Stimulated activated CD4-positive, alpha-beta T cell treated with anti-CD3 and anti-CD28 coated beads, Interleukin-12 subunit alpha, Interleukin-12 subunit beta, amount 100 ng/mL, for 24 hours (primary cell): ENCODE data around the gene DNAAF8.
"Not testable (repeated sequence)": the region's sequence is repeated elsewhere in the genome, so short reads cannot be mapped to it uniquely, and the experiment has no call there.

Experiments
- DNase-seq, 2 experiments: peaks; one replicate each; pipeline ENCODE4 v3.0.0-alpha.2; 2020; ENCODE audit warnings: low read depth in 2 of 2

The DNAAF8 gene

DNA sequence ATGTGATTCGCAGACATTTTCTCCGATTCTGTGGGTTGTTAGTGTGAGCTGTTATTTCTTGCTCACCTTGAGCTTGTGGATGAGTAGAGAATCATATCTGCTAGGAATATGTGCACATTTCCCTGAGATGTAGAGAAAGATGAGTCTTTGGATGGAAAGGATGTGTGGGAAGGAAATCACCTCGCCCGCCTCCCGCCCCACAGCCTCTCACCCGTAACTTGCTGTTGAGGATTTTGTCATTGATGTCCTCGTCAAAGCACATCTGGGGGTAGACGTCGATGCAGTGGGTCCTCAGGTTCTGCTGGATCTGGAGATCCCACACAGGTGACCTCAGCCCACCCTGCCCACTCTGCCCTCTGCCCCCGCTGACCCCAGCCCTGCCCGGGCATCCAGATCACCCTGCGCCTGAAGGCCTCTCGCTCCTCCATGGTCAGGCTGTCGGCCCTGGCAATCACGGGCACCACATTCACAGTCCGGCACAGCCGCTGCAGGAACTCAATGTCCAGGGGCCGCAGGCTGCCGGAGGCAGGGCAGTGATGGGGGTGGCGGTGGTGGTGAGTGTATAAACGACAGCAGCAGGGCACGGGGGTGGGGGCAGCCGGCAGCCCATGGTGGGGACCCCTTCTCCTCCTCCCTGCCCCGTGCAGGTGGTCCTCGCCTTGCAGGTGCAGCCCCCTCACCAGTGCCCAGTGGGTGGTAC is 49.1 kb downstream of the DNAAF8 start:
- no peak for DNase-seq

DNA sequence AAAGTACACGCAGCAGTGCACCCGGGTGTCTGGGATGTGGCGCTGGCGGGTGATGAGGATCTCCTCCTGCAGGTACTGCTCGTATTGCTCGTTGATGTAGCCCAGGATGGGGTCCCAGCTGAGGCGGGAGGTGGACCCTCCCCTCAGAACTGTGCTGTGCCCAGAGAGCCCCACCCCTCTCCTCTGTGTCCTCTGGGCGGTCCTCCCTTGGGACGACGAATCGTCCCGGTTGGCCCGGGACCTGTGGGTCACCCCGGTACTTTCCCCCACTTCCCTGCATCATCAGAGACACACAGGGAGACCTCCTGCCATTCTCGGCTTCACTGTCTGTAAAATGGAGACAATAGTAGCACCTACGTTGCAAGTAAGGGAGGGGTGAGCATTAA is 49.6 kb downstream of the DNAAF8 start:
- no peak for DNase-seq

DNA sequence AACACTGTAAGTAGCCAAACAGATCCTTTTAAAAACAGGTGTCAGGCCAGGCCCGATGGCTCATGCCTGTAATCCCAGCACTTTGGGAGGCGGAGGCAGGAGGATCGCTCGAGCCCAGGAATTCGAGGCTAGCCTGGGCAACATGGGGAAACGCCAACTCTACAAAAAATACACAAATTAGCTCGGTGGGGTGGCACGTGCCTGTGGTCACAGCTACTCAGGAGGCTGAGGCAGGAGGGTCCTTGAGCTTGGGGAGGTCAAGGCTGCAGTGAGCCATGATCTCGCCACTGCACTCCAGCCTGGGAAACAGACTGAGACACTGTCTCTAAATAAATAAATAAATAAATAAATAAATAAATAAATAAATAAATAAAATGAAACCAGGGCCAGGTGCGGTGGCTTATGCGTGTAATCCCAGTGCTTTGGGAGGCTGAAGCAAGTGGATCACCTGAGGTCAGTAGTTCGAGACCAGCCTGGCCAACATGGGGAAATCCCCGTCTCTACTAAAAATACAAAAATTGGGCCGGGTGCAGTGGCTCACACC is 50.2 kb downstream of the DNAAF8 start:
- not testable (repeated sequence) for DNase-seq

DNA sequence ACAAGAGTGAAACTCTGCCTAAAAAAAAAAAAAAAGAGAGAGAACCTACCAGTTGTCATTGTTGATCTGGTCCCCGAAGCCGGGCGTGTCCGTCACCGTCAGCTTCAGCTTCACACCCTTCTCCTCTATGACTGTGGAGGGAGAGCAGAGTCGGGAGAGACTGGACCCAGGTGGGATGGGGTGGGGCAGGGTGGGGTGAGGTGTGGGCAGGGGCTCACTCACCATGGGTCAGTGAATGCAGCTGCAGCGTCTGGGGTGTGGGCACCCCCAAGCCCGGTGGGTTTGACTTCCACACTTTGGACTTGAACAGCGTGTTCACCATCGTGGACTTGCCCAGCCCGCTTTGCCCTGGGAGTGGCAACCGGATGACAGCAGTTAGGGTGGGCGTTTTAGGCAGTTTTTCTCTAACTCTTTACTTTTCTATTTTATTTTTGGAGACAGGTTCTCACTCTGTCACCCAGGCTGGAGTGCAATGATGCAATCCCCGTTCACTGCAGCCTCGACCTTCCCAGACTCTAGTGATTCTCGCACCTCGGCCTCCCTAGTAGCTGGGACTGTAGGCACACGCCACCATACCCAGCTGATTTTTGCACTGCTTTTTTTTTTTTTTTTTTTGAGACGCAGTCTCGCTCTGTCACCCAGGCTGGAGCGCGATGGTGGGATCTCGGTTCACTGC is 51.6 kb downstream of the DNAAF8 start:
- DNase-seq: no peak

DNA sequence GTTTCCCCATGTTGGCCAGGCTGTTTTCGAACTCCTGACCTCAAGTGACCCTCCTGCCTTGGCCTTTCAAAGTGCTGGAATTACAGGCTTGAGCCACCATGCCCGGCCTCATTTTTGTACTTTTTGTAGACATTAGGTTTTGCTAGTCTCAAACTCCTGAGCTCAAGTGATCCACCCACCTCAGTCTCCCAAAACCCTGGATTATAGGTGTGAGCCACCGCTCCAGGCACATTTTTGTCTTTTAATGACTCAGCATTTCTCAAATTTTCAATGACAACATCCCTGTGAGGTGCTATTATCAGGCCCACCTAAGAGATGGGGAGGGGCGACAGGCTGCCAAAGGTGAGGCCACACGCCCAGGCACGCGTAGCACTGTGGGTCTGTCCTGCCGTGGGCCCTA is 52.7 kb downstream of the DNAAF8 start:
- DNase-seq: no peak

DNA sequence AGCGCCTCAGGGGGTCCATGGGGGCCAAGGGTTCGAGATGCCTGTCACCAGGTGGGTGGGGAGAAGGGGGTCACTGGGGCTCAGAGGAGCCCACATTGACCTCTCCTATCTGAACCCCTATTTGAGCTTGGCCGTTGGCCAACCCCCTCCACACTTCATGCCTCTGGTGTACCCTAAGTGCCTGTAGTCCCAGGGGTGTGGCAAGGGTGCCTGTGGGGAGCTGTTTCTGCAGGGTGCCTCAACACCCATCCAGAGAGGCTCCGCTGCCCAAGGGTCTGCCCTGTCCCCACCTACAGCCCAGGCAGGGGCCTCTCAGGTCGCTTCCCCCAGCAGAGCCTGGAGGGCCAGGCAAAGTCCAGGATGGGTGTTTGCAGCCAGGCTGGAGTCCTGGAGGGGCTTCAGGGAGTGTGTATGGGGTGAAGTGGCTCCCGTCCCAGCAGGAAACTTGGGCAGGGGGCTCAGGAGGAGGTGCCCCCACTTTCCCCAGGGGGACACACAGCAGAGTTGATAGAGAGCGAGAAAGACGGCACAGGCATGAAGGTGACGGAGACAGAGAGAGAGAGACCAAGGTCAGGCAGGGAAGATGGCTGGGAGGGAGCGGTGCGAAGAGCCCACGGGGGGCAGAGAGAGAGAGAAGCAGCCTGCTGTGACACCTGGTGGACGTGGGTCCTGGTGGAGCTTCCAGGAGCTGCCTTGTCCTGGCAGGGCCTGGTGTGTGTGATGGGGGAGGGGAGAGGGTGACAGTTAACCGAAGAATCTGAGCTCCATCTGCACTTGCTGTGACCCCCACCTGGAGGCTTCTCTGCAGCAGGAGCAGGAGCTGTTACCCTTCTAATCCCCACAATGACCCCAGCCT is 53.5 kb downstream of the DNAAF8 start, which contains the start of gene SEPTIN12:
Gene SEPTIN12, minus strand, starts transcription at position 719 of the 856 bp plus-strand sequence. Its CDS starts 700 bp downstream, at position 19.
- DNase-seq: no peak

DNA sequence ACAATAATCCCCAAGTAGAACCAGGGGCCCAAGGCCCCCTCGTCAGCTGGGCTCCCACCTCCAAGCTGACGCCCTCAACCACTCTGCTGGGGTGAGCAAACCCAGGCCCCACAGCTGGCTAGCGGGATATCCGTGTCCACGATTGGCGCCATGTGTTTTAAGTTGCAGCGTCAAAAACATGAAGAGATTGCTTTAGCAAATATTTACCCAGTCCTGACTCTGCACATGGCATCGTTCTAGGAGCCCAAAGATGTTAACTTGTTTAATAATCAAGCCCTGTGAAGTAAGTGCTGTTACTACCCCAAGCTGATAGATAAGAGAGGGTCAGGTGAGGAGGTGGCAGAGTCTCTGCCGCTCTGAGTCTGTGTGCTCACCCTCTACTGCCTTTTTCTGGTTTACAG is 54.2 kb downstream of the DNAAF8 start:
- no peak for DNase-seq

DNA sequence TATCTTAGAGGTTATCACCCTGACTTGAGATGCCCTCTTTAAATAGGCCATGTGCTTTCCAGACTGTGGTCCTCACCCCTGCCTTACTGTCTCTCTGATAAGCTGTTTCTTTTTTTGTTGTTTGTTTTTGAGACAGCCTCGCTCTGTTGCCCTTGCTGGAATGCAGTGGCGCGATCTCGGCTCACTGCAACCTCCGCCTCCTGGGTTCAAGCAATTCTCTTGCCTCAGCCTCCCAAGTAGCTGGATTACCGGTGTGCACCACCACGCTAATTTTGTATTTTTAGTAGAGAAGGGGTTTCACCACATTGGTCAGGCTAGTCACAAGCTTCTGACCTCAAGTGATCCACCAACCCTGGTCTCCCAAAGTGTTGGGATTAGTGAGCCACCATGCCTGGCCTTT is 54.6 kb downstream of the DNAAF8 start:
- DNase-seq: no peak

DNA sequence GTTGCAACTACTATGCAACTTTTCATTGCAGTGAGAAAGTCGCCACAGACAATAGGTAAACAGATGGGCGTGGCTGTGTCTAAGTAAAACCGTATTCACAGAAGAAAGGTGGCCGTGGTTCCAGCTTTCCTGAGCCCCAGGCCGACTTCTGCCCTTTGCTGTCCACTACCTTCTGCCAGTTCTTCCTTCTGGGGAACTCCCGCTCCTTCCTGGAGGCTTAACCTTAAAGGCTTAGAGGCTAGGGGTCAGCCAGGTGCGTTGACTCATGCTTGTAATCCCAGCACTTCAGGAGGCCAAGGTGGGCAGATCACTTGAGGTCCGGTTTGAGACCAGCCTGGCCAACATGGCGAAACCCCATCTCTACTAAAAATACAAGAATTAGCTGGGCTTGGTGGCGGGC is 55.9 kb downstream of the DNAAF8 start:
- DNase-seq: no peak

DNA sequence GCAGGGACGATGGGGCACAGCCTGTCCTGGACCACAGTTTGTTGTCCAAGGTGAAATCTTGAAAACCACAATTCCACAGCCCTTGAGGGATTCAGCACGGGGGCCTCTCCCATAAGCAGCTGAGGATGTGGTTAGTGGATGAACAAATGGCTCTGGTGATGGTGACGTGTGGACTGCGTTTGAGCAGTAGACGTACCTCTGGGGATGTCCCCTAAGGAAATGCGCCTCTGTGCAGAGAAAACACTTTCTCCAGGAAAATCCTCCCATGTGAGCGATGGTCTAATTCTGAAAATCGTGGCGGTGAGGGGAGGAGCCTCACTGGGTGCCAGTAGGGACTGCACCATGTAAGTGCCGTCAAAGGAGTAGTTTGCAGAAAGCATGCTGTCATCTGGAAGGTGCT is 56.5 kb downstream of the DNAAF8 start:
- DNase-seq: no peak

DNA sequence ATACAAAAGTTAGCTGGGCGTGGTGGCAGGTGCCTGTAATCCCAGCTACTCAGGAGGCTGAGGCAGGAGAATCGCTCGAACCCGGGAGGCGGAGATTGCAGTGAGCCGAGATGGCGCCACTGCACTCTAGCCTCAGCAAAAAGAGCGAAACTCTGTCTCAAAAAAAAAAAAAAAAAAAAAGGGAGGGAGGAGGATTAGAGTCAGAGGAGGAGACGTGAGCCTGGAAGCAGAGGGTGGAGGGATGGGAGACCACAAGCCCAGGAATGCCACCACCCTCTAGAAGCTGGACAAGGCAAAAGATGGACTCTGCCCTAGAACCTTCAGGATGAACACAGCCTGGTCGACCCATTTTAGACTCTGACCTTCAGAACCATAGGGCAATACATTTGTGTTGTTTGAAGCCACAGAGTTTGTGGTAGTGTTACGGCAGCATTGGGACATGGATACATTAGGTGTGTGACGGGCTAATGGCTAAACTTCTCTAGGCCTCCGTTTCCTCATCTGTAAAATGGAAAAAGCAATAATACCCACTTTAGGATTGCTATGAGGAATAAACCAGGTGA is 58.7 kb downstream of the DNAAF8 start:
- DNase-seq: no peak

DNA sequence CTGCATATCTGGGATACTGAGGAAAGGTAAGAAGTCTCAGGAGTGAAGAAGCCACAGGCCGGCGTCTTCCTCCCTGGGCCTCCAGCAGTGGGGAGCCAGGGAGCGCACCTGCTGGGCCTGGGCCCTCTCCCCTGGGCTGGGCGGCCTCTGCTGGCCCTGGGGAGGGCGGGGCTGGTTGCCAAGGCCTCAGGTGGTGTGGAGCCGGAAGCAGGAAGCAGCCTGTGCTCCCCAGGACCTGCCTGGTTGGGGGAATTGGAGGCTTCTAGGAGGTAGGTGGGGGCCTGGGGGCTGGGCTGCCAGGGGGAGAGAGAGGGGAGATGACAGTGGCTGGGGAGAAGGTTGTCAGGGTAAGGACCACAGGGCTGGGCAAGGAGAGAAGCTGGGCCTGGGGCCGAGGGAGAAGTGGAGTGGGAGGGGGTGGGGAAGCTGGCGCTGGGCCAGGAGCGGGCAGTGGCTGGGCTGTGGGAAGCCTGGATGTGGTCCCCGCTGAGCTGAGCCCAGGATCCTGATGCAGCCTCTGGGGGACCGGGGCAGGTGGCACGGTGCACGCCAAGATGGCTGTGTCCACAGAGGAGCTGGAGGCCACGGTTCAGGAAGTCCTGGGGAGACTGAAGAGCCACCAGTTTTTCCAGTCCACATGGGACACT is 61.0 kb downstream of the DNAAF8 start, which contains the start of gene SMIM22:
Gene SMIM22, plus strand, starts transcription at position 189 of the 647 bp plus-strand sequence. Its CDS starts 366 bp downstream, at position 555.
- no peak for DNase-seq

DNA sequence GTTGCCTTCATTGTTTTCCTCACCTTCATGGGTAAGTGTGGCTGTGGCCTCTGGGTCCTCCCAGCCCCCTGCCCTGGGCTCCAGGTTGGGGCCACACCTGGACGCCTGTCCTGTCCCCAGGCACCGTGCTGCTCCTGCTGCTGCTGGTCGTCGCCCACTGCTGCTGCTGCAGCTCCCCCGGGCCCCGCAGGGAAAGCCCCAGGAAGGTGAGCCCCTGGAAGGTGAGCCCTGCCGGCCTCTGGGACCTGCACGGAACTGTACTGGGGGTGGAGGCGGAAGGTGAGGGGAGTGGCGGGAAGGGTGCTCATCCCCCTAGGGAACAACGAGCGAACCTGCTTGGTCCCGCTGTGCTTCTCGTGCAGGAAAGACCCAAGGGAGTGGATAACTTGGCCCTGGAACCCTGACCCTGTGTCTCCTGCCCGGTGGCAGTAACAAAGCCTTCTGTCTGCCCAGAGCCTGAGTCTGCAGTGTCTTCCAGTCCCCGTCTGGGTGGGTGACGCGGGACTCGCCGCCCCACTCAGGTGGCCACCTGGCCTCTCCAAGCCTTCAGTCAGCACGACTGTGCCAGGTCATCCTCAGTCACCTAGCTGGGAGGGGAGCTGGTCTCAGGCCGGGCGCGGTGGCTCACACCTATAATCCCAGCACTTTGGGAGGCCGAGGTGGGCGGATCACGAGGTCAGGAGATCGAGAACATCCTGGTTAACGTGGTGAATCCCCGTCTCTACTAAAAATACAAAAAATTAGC is 61.7 kb downstream of the DNAAF8 start:
- no peak for DNase-seq

DNA sequence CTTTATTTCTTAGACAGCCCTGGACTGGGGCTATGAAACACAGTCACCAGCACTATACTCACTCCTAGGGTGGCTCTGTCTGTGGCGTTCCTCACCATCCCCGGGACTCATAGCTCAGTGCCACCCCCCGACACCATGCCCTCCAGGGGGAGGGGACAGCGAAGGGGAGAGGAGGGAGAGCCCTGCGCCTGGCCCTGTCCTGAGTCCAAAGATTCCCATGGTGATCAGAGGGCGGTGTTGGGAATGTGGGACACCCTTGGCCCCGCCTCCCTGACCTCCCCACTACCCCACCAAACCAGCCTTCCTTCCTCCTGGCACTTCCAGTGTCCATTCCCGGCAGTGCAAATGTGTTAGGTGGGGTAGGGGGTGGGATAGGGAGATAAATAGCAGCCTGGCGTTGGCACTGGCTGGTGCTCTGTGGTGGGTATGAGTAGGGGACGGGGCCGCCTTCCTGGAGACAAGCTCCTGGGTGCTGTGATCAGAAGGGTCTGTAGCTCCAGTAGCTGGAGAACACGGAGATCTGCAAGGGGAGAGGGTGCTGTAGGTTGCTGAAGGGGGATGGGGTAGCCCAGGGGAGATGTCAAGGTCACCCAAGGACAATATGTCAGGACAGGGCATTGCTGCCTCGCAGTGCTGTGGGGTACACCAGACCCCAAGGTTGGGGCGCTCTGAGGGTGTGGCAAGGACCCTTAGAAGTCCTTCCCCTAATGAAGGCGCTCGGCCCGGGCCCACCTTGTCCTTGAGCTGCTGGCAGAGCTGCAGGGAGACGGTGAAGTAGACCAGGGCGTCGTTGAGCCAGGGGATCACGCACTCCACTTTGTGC is 62.9 kb downstream of the DNAAF8 start:
- no peak for DNase-seq

DNA sequence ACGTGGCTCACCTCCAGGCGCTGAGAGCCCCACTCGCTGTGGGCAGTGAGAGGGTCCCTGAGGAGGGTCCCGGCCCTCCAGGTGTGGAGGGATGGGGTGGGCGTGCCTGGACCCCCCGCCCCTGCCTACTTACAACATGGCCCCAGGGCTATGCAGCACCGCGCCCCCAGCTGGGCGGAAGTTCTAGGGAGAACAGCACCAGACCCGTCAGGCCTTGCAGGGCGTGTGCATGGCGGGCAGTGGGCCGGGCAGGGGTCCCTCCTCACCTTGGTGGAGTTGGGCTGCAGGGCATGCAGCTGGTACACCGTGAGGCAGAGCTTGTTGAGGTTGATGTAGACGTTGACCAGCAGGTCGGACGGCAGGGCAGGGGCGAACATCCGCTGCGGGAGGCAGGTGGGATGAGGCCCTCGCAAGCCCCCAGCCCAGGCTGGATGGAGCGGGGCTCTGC is 63.5 kb downstream of the DNAAF8 start:
- DNase-seq: no peak

DNA sequence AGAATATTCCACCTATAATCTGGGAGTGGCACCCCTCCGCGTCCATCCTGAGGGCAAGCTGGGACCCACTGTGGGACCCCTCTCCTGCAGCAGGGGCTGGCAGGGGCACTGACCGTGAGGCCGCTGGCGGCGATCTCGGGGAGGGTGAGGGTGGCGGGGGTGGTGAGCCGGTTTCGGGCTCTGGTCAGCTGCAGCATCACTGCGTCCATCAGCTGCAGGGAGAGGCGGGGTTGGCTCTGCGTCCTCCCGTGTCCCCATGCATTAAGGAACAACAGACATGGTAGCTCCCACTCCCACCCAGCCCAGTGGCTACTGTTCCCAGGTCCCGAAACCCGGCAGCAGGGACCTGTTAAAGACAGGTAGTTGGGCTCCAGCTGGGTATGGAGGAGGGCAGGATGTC is 64.1 kb downstream of the DNAAF8 start:
- DNase-seq: no peak
